GM19193 (cell line): ENCODE measurements around the gene MRPS6.

ENCODE experiments used
- POLR2A ChIP-seq: IDR thresholded peaks from 4 replicates; pipeline ENCODE4 v1.6.1; 2011; ENCODE audit not compliant: insufficient read depth, insufficient read length; ENCODE audit errors: extremely low read depth

Gene MRPS6

GRCh38 chr21:34078915-34079314 is 5.5 kb downstream of the MRPS6 start:
- TF ChIP-seq POLR2A = no peak

- no peak for TF ChIP-seq POLR2A
Measured at GRCh38 chr21:34080710-34081109, 7.3 kb downstream of the MRPS6 start.

GRCh38 chr21:34082769-34083168 is 9.4 kb downstream of the MRPS6 start:
- no peak for TF ChIP-seq POLR2A

- no peak for TF ChIP-seq POLR2A
Measured at GRCh38 chr21:34083357-34083756, 10.0 kb downstream of the MRPS6 start.

GRCh38 chr21:34085129-34085528 is 11.8 kb downstream of the MRPS6 start:
- TF ChIP-seq POLR2A = no peak

GRCh38 chr21:34086887-34087306 is 13.5 kb downstream of the MRPS6 start:
- TF ChIP-seq POLR2A = no peak

- no peak for TF ChIP-seq POLR2A
Measured at GRCh38 chr21:34088752-34089151, 15.4 kb downstream of the MRPS6 start.

- no peak for TF ChIP-seq POLR2A
Measured at GRCh38 chr21:34091032-34091431, 17.7 kb downstream of the MRPS6 start.

GRCh38 chr21:34091607-34092006 is 18.2 kb downstream of the MRPS6 start:
- no peak for TF ChIP-seq POLR2A

- TF ChIP-seq POLR2A = no peak
Measured at GRCh38 chr21:34092262-34092921, 19.0 kb downstream of the MRPS6 start.

- TF ChIP-seq POLR2A = no peak
Measured at GRCh38 chr21:34093083-34093482, 19.7 kb downstream of the MRPS6 start.

- TF ChIP-seq POLR2A = no peak
Measured at GRCh38 chr21:34094949-34095348, 21.6 kb downstream of the MRPS6 start.

GRCh38 chr21:34097442-34097841 is 24.1 kb downstream of the MRPS6 start:
- no peak for TF ChIP-seq POLR2A

- no peak for TF ChIP-seq POLR2A
Measured at GRCh38 chr21:34100337-34100736, 27.0 kb downstream of the MRPS6 start.

GRCh38 chr21:34100790-34101189 is 27.4 kb downstream of the MRPS6 start:
- TF ChIP-seq POLR2A = no peak

- no peak for TF ChIP-seq POLR2A
Measured at GRCh38 chr21:34105947-34106541, 32.7 kb downstream of the MRPS6 start.
